ENCODE results near the gene SLC4A5.
"Not testable (repeated sequence)": the region's sequence is repeated elsewhere in the genome, so short reads cannot be mapped to it uniquely, and the experiment has no call there.

Gene SLC4A5

DNA sequence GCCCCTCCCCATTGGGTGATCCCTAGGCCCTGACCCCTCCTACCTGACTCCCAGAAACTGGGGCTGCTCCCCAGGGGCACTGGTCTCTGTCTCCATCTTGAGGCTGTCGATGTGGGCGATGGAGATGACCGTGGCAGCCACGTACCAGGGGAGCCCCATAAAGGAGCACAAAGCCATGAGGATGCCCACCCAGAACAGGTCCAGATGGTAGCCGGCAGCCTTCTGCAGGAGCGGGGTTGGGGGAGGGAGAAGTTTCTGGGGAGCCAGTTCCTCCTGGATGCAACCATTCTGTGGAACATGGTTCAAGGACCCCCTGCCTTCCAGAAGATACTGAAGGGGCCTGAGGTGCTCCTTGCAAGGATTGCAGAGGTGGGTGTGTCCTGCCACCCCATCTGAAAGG lies 110.8 kb downstream of the SLC4A5 start:
- DNase-seq (ENCODE audit: low spot score) = no peak

DNA sequence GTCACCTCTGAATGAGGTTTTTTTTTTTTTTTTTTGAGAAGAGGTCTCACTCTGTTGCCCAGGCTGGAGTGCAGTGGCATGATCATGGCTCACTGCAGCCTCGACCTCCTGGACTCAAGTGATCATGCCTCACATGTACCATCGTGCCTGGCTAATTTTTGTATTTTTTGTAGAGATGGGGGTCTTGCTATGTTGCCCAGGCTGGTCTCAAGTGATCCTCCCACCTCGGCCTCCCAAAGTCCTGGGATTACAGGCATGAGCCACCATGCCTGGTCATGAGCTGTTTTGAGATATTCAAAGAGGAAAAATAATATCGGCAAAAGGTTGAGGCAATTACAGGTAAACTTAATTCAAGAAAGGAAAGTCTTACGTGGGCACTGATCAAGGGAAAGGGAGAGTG lies 113.4 kb downstream of the SLC4A5 start:
- not testable (repeated sequence) for DNase-seq (ENCODE audit: low spot score)

DNA sequence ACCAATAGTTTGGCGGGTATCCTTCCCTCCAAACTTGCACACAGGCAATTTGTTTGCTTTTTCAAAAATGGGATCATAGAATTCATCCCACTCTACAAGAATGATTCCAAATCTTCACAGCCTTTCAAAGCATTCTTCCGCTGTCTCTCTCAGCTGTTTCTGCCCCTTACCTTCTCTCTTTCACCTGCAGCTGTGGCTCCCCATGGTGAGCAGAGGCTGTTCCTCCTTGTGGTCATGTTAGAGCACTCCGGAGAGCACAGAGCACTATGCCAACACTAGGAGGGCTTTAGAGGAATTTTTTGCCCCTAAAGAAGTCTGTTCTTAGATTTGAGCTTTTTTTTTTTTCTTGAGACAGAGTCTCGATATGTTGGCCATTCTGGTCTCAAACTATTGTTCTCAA lies 114.4 kb downstream of the SLC4A5 start:
- DNase-seq (ENCODE audit: low spot score) = no peak

DNA sequence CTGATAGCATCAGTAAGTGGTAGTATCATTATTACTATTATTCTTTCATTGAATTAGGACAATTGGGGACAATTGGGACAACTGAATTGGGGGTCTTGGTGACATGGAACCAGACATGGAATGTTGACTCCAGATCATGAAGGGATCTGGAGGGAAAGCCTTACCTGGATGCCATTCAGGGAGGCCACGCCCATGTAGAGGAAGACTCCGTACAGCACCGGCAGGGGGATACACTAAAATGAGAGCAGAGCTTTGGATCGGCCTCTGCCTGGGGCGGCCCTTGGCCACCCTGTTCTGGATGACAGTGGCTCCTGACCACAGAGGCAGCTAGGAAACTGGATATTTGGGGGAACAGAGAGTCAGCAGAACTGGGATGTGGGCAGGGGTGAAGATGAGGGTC lies 115.6 kb downstream of the SLC4A5 start:
- DNase-seq (ENCODE audit: low spot score) = no peak

DNA sequence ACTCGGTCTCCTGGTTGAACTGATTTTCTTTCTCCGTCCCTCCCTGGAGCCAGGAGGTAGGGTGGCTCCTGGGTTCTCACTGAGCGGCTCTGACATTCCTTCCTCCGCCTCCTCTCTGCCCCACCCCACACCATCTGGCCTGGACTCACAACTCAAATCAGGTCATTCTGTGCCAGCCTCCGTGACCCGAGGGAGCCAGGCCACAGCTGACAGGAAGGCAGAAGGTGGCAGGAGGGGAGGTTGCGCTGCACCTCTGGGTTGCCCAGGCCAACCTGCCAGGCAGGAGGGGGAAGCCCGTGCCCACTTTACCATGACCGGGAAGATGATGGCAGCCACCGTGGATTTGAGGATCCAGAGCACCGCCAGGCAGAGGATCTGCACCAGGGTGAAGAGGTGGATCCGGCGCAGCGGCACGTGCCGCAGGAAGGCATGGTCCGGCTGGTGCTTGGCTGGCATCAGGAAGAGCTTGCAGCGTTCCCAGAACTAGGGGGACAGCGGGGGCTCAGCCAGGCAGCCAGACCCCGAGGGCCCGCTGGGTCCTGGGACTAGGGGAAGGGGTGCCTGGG lies 116.5 kb downstream of the SLC4A5 start:
- DNase-seq (ENCODE audit: low spot score) = no peak

DNA sequence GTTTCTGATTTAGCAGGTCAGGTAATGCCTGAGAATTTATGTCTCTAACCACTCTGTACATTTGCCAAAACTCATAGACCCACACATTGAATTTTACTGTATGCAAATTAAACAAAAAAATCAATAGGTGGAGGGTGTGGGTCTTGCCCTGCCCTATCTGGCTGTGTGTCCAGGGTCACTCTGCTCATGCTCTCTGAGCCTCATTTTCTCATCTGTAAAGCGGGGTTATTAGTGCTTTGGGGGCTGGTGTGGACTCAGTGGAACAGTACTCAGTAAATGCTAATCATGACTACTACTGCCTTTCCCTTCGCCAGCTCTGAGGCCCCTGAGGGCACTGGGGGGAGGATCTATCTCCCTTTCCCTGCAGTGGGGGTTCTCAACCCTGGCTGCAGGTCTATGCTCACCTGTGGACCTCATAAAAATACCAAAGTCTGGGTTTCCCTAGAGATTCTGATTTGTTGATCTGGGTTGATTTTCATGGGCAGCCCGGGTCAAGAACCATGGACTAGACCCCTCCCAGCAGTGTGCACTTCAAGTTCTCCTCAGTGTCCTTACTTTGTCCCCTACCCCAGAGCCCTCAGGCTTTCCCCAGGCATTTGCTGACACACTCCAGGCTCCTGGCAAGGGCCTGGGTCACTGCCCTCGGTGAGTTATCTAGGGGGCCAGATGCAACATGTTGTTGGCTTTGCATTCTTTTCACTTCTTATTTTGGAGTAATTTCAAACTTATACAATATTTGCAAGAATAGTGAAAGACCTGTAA lies 117.3 kb downstream of the SLC4A5 start:
- no peak for DNase-seq (ENCODE audit: low spot score)

DNA sequence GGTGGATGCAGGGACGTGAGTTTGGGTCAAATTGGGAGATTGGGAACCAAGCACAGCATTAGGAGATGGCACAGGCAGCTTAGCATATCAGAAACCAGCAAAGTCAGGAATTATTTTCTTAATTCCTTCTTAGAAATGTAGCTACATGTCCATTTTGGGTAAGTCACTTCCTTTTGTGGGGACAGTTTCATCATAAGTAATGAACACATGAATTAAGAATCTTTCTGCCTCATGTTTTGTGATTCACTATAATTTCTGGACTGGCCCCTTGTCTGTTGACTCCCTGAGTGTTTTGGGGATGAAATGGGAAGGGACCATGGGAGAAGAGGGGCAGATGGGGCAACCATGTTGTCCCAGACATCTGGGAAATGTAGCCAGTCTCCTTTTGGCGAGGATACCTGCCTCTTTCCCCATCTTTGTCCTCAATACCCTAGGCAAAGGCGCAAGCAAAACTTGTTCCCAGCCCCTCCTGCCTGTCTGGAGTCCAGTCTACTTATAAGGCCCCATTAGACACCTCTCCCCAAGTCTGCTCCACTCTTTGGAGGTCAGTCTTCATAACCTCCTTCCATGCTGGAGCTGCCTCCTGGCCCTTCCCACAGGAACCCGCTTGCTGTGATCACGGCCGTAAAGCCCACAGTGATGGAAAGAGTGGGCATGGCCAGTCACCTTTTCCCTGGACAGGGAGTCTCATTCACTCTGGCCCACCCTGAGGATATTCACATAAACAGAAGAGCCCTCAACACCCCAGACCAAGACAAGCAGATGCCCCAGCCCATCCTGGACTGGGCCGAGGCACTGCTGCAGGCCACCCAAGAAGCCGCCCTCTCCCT lies 119.1 kb downstream of the SLC4A5 start:
- DNase-seq (ENCODE audit: low spot score) = no peak

DNA sequence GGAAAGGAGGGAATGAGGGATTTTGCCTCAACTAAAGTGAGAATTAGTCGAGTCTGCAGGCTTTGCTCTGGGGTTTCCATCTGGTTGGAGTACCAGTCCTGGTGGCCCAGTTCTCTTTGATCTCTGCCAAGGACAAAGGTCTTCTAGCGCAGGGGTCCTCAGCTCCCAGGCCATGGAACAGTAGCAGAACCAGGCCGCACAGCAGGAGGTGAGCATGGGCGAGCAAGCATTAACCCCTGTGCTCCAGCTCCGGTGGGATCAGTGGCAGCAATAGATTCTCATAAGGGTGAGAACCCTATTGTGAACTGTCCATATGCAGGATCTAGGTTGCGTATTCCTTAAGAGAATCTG lies 120.9 kb downstream of the SLC4A5 start:
- no peak for DNase-seq (ENCODE audit: low spot score)

DNA sequence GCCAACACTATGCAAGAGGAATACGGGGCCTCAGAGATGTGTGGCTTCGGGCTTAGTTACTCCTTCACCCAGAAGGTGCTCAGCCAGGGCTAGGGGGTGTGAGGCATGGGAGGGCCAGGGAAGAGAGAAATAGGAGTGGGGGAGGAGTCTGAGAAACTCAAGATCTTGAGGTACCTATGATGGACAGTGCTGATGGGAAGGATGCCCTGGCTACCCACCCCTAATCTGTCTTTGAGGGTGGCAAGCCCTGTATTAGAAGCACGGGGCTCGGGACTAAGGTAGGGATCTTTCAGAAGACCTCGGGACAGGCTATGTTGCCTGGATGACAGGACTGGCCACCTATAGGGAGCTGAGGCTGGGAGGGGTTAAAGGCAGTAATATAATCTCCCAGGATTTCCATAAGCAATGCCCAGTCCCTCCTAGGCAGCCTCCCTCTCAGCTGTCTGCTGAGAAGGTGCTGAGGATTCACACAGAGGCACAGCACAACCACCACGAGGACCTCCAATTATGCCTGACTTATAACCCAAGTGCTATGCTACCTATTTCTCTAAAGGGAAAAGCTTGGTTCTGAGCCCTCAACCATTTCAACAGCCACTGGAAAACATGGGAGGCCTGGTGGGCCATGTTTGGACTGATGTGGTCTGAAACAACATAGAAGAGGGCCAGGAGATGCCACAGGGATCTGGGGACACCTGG lies 121.5 kb downstream of the SLC4A5 start:
- DNase-seq (ENCODE audit: low spot score) = no peak

DNA sequence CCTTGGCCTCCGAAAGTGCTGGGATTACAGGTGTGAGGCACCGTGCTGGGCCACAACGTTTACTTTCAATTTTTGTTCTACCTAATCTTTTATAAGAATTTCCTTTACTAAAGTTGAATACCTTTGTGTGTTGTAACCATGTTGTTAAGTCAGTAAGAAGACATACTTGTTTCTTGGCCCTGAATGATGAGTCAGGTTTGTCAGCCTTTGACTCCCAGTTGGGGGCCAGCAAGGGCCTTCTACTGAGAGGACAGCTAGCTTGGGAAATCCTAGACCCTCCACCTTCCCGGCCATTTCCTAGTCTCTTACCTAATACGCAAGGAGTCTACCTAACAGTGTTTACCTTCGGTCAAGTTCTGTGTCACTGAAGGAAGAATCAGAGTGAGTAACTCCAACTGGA lies 122.1 kb downstream of the SLC4A5 start:
- DNase-seq (ENCODE audit: low spot score) = no peak

DNA sequence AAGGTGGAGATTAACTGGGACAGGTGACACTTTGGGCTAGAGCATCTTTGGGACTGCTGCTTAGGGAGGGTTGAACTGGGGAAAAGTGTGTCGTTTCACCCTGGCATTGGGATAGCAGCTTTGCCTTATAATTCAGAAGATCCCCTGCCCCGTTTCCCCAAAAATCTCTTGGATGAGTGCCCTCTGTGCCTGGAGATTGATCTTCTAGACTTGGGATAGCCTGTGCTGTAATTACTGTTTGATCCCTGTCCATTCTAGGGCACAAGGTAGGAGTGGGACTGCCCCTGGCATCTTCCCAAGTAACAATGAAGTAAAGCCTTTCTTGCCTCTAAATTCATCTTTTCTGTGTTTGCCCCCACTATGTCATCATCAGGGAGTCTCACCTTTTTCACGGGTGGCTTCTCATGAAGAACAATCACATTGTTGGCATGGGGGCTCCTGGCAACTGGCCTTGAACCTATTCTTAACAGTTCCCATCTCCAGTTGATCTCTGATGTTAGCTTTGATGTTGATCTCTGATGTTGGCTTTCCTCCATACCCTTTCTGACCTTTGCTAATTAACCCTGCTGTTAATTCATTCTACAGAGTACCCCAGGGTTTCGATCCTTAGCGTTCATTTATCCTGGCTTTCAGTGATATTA lies 123.2 kb downstream of the SLC4A5 start:
- DNase-seq (ENCODE audit: low spot score) = no peak

DNA sequence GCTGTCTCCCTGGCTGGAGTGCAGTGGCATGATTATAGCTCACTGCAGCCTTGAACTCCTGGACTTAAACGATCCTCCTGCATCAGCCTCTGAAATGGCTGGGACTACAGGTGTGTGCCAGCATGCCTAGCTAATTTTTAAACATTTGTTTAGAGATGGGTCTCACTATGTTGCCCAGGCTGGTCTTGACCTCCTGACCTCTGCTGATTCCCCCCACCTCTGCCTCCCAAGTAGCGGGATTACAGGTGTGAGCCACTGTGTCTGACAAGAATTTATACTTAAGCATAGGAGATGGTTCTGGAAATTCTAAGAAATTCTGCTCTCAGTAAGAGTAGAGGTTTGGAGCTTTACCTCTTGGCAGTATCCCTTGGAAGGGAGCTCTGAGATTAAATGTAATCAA lies 126.6 kb downstream of the SLC4A5 start:
- no peak for DNase-seq (ENCODE audit: low spot score)

DNA sequence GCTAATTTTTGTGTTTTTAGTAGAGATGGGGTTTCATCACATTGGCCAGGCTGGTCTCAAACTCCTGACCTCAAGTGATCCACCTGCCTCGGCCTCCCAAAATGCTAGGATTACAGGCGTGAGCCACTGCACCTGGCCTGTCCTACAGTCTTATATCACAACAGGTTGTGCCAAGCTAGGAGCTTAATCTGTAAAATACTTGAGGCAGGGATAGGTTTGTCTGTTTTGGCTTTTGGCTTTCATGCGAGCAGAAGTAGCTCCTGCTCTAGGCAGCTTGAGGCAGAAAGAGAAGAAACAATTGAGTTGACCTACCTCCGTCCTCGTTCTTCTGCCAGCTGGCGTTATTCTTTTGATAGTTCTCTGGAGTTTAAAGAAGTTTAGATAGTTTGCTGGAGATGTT lies 127.4 kb downstream of the SLC4A5 start:
- not testable (repeated sequence) for DNase-seq (ENCODE audit: low spot score)

DNA sequence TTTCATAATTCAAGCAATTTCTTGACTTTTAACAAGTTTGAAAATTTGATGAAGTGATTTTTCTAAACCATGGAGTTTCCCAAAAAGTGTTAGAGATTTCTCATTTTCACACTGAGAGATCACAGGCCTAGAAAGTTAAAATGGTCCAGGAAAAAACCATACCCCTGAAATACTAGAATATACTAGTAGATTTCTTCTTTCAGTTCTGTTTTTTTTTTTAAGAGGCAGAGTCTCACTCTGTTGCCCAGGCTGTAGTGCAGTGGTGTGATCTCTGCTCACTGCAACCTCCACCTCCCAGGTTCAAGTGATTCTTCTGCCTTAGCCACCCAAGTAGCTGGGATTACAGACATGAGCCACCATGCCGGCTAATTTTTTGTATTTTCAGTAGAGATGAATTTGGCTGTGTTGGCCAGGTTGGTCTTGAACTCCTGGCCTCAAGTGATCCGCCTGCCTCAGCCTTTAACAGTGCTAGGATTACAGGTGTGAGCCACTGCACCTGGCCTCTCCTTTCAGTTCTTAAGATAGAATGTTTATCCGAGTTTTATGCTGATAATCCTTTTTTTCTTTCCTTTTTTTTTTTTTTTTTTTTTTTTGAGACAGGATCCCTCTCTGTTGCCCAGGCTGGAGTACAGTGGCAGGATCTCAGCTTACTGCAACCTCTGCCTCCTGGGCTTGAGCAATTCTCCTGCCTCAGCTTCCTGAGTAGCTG lies 130.4 kb downstream of the SLC4A5 start:
- DNase-seq (ENCODE audit: low spot score) = no peak

DNA sequence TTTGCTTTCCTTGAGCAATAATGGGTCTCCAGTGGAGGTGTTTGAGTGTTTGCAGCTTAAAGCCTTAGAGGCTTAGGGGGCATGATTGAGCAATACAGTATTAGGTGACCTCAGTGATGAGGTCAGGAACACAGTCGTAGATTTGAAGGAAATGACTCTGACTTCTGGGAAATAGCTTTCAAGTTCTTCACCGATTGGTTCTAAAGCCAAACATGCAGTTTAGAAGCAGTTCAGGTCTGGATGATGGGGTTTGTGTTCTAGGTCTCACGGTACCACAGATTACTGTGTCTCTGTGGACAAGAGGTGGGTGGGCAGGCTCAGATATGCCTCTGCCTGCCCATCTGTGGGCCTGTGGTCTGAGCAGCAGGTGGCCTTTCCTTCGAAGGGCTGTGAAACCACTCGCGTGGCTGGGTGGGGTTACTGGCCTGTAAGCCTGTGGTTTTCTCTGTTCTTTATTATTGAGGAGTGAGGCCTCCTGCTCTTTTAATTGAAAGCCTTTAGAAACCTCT lies 137.0 kb downstream of the SLC4A5 start:
- DNase-seq (ENCODE audit: low spot score) = no peak

DNA sequence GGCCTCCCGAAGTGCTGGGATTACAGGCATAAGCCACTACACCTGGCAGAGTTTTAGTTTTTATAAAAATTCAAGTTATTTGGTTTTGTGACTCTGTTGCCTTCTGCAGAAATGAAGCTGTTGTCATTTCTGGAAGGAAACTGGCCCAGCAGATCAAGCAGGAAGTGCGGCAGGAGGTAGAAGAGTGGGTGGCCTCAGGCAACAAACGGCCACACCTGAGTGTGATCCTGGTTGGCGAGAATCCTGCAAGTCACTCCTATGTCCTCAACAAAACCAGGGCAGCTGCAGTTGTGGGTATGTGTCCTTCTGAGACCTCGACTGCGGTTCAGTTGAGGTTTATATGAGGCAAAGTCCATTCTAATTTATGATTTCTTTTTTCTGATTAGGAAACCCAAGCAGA lies 137.6 kb downstream of the SLC4A5 start:
- no peak for DNase-seq (ENCODE audit: low spot score)

DNA sequence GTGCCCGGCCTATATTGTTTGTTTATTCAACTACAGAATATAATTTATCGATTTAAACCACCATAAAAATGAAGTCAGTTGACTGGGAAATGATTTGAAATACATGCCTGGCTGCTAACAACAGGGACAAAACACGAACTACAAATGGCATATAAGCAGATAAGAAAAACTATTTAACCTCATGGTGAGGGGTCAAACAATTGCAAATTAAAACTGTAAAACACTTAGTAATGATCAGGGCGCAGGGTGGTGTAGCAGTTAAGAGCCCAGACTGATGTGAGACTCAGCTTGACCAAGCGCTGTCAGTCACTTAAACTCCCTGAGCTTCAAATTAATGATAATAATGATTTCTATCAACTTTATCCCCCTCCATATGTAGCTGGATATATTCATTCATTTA lies 138.1 kb downstream of the SLC4A5 start:
- DNase-seq (ENCODE audit: low spot score) = no peak

DNA sequence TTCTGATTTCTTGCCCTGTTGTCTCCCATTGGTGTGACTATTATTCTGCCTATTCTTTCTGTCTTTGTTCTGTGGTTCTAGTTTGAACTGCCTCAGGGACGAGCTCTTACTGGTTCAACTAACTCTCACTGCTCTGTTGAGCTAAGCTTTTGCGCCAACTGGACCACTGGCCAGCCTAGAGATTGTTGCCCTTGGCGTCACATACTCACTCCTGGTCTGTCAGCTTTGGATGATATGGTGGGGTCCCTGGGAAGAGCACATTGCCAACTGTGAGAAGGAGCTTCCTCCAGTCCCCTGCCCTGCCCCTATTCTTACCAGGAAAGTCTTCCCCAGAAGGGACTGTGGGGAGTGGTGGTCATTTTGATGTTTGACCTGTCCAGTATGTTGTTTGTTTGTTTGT lies 138.8 kb downstream of the SLC4A5 start:
- DNase-seq (ENCODE audit: low spot score) = no peak

DNA sequence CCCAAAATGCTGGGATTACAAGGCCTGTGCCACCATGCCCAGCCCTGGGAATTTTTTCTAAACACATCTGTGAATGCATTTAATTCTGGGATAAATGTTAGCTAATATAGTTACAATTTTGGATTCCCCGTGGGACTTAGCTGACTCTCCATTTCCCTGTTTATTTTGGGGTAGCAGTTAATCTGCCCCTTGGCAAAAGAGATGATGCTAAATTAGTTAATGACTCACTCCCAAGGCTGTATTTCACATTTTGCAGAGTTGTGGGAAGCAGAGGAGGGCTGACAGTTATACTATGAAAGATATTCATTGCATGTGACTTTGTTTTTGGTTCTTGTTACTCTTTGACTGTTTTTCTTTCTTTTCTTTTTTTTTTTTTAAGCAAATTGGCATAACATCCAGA lies 141.6 kb downstream of the SLC4A5 start:
- no peak for DNase-seq (ENCODE audit: low spot score)

DNA sequence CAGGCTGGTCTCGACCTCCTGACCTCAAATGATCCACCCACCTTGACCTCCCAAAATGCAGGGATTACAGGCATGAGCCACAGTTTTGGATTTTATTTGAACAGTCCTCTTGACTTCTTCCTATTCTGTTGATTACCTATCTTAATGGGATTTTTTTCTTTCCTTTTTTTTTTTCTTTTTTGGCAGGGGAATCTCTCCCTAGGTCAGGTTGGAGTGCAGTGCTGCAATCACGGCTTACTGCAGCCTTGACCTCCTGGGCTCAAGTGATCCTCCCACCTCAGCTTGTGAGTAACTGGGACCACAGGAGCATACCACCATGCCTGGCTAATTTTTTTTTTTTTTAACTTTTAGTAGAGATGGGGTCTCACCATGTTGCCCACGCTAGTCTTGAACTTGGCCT lies 142.0 kb downstream of the SLC4A5 start:
- DNase-seq (ENCODE audit: low spot score) = no peak

DNA sequence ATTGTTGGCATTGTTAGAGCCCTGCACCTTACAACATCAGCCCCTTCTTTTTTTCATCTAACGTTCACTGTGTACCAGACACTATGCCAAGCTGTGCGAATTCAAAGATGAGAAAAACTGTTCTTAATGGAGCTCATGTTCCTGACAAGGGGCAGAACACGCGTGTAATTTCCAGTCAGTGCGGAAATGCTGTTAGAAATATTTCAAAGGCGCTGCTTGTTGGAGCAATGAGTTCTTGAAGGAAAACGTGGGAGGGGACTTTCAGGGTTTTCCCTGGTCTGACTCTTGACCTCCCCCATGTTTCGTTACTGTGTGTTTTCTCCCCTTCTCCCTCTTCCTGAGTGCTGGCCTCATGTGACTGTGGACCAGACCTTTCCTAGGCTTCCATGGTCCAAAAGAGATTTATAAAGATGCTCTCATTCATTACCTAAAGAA lies 143.3 kb downstream of the SLC4A5 start:
- DNase-seq (ENCODE audit: low spot score) = no peak

Data from hematopoietic multipotent progenitor cell treated with erythropoietin and hydrocortisone succinate and interleukin-3 and kit ligand, for 17 days (in vitro differentiated cells).